Fibroblast of mammary gland (primary cell): Measurements from ENCODE around the gene RPS6KB2.

ENCODE experiments used
- DNase-seq: peaks from one replicate; pipeline ENCODE4 v3.0.0-alpha.2; 2010; ENCODE audit warnings: low read depth
- H3K4me3 ChIP-seq: 2 replicates; pipeline ENCODE4 v1.5.1; 2011; ENCODE audit warnings: low read depth, mild to moderate bottlenecking, low read length, moderate library complexity; ENCODE audit not compliant: control insufficient read depth
- TF ChIP-seq, protein P1 (sequence below): conservative IDR thresholded peaks from 2 replicates; pipeline ENCODE4 v1.5.1; 2011; ENCODE audit warnings: low read depth, low read length, inconsistent platforms; ENCODE audit not compliant: control insufficient read depth, insufficient read depth

RPS6KB2 gene

DNA sequence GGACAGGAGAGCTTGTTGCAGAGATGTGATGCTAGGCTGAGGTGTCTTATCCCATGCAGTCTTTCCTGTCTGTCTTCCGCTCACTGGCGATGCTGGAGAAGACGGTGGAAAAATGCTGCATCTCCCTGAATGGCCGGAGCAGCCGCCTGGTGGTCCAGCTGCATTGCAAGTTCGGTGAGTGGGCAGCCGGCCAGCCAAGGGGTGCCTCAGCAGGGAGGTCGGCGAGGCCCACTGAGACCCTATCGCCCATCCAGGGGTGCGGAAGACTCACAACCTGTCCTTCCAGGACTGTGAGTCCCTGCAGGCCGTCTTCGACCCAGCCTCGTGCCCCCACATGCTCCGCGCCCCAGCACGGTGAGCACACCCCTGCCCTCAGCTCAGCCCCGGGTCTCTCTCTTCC is 34.9 kb upstream of the RPS6KB2 start:
- no peak for DNase-seq
- H3K4me3 ChIP-seq = no peak overlapping the region
- TF ChIP-seq, protein P1, sequence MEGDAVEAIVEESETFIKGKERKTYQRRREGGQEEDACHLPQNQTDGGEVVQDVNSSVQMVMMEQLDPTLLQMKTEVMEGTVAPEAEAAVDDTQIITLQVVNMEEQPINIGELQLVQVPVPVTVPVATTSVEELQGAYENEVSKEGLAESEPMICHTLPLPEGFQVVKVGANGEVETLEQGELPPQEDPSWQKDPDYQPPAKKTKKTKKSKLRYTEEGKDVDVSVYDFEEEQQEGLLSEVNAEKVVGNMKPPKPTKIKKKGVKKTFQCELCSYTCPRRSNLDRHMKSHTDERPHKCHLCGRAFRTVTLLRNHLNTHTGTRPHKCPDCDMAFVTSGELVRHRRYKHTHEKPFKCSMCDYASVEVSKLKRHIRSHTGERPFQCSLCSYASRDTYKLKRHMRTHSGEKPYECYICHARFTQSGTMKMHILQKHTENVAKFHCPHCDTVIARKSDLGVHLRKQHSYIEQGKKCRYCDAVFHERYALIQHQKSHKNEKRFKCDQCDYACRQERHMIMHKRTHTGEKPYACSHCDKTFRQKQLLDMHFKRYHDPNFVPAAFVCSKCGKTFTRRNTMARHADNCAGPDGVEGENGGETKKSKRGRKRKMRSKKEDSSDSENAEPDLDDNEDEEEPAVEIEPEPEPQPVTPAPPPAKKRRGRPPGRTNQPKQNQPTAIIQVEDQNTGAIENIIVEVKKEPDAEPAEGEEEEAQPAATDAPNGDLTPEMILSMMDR = no peak

DNA sequence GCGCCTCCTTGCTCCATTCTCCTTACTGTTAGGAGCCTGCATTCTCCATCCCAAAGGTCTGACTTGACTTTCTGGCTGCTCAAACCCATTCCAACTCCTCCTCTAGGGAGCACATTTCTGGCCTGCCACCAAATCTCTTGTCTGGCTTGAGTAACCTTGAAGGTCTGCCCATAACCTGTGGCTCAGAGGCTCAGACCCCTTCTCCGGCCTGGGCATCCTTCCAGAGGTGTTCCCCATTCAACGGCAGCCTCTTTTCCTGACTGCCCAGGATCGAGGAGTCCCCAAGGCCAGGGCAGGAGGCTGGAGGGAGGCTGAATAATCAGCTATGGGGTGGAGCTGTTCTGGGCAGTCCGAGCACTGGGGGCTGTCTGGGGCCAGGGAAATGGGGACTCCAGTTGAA is 34.3 kb upstream of the RPS6KB2 start:
- TF ChIP-seq, protein P1 = no peak
- no peak overlapping the region for H3K4me3 ChIP-seq
- no peak for DNase-seq

DNA sequence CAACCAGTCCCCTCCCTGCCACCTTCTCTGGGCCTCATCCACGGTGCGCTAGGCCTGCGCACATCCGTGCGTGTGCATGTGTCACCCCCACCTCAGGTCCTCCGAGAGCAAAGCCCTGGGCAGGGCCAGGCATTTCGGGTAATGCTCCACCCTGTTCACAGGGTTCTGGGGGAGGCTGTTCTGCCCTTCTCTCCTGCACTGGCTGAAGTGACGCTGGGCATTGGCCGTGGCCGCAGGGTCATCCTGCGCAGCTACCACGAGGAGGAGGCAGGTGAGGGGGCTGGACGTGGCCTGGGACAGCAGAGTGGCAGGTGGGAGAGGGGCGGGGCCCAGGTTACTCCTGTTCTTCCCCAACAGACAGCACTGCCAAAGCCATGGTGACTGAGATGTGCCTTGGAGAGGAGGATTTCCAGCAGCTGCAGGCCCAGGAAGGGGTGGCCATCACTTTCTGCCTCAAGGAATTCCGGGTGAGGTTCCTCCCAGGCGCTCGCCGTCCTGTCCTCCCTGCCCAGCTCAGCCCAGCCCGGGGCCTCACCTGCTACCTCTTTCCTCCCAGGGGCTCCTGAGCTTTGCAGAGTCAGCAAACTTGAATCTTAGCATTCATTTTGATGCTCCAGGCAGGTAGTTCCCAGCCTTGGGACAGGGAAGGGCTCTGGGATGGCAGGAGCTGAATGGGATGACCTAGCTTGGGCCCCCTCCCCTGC is 32.6 kb upstream of the RPS6KB2 start:
- TF ChIP-seq, protein P1 = no peak
- no peak for DNase-seq
- no peak overlapping the region for H3K4me3 ChIP-seq

DNA sequence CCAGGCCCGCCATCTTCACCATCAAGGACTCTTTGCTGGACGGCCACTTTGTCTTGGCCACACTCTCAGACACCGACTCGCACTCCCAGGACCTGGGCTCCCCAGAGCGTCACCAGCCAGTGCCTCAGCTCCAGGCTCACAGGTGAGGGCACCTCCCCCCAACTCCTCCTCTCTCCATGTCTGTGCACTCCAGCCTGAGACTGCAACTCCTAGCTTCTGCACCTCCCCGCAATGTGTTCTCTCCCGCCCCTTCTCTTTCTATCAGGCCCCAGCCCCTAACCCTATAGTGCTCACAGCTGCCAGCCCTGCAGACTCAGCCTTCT is 32.1 kb upstream of the RPS6KB2 start:
- no peak overlapping the region for H3K4me3 ChIP-seq
- no peak for DNase-seq
- TF ChIP-seq, protein P1 = no peak

DNA sequence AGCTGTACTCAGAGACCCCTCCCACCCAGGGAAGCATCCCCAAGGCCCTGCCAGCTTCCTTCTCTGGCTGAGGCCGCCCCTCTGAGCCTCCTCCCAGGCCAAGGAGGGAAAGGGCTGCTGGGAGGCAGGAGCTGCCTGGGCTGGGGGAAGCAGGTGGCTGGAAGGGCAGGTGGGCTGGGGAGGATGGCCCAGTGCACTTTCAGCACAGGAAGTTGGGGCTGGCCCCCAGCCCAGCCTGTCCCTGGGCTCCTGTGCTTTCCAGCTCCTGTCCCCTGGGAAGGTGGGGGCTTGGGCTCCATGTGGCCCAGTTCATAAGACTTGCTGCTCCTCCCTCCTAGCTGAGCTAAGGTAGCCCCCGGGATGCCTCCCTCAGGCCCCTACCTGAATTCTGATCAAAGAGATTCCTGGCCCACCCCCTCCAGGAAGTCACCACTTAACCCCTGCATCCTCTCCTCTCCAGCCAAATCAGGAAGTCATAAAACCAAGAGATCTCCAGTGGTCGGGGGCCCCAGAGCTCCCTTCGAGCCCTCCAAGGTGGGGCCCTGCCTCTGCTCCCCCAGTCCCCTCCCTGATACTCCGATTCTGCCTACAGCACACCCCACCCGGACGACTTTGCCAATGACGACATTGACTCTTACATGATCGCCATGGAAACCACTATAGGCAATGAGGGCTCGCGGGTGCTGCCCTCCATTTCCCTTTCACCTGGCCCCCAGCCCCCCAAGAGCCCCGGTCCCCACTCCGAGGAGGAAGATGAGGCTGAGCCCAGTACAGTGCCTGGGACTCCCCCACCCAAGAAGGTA is 31.5 kb upstream of the RPS6KB2 start:
- no peak overlapping the region for H3K4me3 ChIP-seq
- TF ChIP-seq, protein P1 = no peak
- DNase-seq = no peak

DNA sequence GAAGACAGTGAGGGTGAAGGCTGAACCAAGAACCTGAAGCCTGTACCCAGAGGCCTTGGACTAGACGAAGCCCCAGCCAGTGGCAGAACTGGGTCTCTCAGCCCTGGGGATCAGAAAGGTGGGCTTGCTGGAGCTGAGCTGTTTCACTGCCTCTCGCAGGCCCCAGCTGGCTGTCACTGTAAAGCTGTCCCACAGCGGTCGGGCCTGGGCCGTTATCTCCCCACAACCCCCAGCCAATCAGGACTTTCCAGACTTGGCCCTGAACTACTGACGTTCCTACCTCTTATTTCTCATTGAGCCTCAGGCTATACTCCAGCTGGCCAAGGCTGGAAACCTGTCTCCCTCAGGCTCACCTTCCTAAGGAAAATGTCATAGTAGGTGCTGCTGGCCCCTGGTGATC is 30.8 kb upstream of the RPS6KB2 start:
- TF ChIP-seq, protein P1 = no peak
- no peak for DNase-seq
- H3K4me3 ChIP-seq = no peak overlapping the region
